Neural cell (in vitro differentiated cells): Measurements from ENCODE around the gene LUZP1. TPM values are rescaled to one million over a fixed set of nuclear protein-coding genes. Genes with fewer than 3 reads are reported as not detected.

Source experiments
- H2AFZ ChIP-seq: fragments of 200-600, 300-800 bp; sonication (generic), shearing (Covaris generic); 2 replicates; pipeline ENCODE4 v1.6.0; 2014; ENCODE audit warnings: low read depth, mild to moderate bottlenecking, antibody characterized with exemption, low read length, moderate library complexity
- H3F3A ChIP-seq: fragments of 200-600 bp; shearing (Covaris generic); 2 replicates; pipeline ENCODE4 v1.6.1; 2016; ENCODE audit warnings: mild to moderate bottlenecking, moderate library complexity, mixed read lengths, antibody characterized with exemption, low read length; ENCODE audit not compliant: insufficient read depth, poor library complexity, severe bottlenecking
- H3K27ac ChIP-seq: fragments of 200-600, 300-800 bp; sonication (generic), shearing (Covaris generic); 2 replicates; pipeline ENCODE4 v1.5.1; 2014; ENCODE audit warnings: mild to moderate bottlenecking, low read length, moderate library complexity
- H3K27me3 ChIP-seq: fragments of 300-800, 200-600 bp; sonication (generic), shearing (Covaris generic); 2 replicates; pipeline ENCODE4 v1.6.0; 2014; ENCODE audit warnings: mild to moderate bottlenecking, low read depth, low read length, moderate library complexity; ENCODE audit not compliant: insufficient read depth
- H3K36me3 ChIP-seq: fragments of 300-800, 200-600 bp; sonication (generic), shearing (Covaris generic); 2 replicates; pipeline ENCODE4 v1.5.1; 2014; ENCODE audit warnings: mild to moderate bottlenecking, antibody characterized with exemption, low read length, moderate library complexity; ENCODE audit not compliant: insufficient read depth
- H3K4me2 ChIP-seq: fragments of 300-800, 200-600 bp; sonication (generic), shearing (Covaris generic); 2 replicates; pipeline ENCODE4 v1.6.0; 2014; ENCODE audit warnings: mild to moderate bottlenecking, low read length
- H3K4me3 ChIP-seq: fragments of 300-800, 200-600 bp; sonication (generic), shearing (Covaris generic); 2 replicates; pipeline ENCODE4 v1.5.1; 2014; ENCODE audit warnings: mild to moderate bottlenecking, low read length, moderate library complexity
- H3K79me2 ChIP-seq: fragments of 200-600 bp; shearing (Covaris generic); replicated peaks from 2 replicates; pipeline ENCODE4 v1.6.0; 2014; ENCODE audit warnings: mild to moderate bottlenecking, low read length, moderate library complexity; ENCODE audit not compliant: insufficient read depth
- H3K9ac ChIP-seq: fragments of 300-800, 200-600 bp; sonication (generic), shearing (Covaris generic); 2 replicates; pipeline ENCODE4 v1.6.1; 2016; ENCODE audit warnings: mild to moderate bottlenecking, low read length, mixed read lengths
- H3K9me2 ChIP-seq: fragments of 200-600 bp; shearing (Covaris generic); 2 replicates; pipeline ENCODE4 v1.6.1; 2016; ENCODE audit warnings: mild to moderate bottlenecking, low read length, mixed read lengths; ENCODE audit not compliant: insufficient read depth
- H3K9me3 ChIP-seq: fragments of 200-600, 300-800 bp; sonication (generic), shearing (Covaris generic); 2 replicates; pipeline ENCODE4 v1.6.1; 2016; ENCODE audit warnings: mild to moderate bottlenecking, mixed run types, low read length, moderate library complexity, mixed read lengths
- H4K20me1 ChIP-seq: fragments of 200-600 bp; shearing (Covaris generic); 2 replicates; pipeline ENCODE4 v1.6.1; 2016; ENCODE audit warnings: mild to moderate bottlenecking, mixed run types; ENCODE audit not compliant: insufficient read depth
- CTCF ChIP-seq: fragments of 450-650 bp; IDR thresholded peaks from 2 replicates; pipeline ENCODE4 v1.5.1; 2014; ENCODE audit warnings: antibody characterized with exemption, mild to moderate bottlenecking, moderate library complexity; ENCODE audit not compliant: poor library complexity, severe bottlenecking
- EP300 ChIP-seq: fragments of 450-650 bp; conservative IDR thresholded peaks from 2 replicates; pipeline ENCODE4 v1.6.1; 2014; ENCODE audit warnings: antibody characterized with exemption, mild to moderate bottlenecking, moderate library complexity; ENCODE audit not compliant: poor library complexity, severe bottlenecking
- EZH2 ChIP-seq: fragments of 200-600, 300-800 bp; shearing (Covaris generic), sonication (generic); IDR thresholded peaks from 2 replicates; pipeline ENCODE4 v1.6.1; 2014; ENCODE audit warnings: antibody characterized with exemption, low read length, borderline replicate concordance, mild to moderate bottlenecking; ENCODE audit not compliant: insufficient read depth, poor library complexity, severe bottlenecking
- MXI1 ChIP-seq: fragments of 450-650 bp; conservative IDR thresholded peaks from 2 replicates; pipeline ENCODE4 v1.6.1; 2014; ENCODE audit warnings: antibody characterized with exemption, mild to moderate bottlenecking; ENCODE audit not compliant: poor library complexity, severe bottlenecking
- POLR2AphosphoS5 ChIP-seq: IDR thresholded peaks from 2 replicates; pipeline ENCODE4 v1.6.1; 2012
- RAD21 ChIP-seq: fragments of 450-650 bp; conservative IDR thresholded peaks from 2 replicates; pipeline ENCODE4 v1.6.1; 2014; ENCODE audit warnings: antibody characterized with exemption, mild to moderate bottlenecking, moderate library complexity
- SMC3 ChIP-seq: fragments of 450-650 bp; conservative IDR thresholded peaks from 2 replicates; pipeline ENCODE4 v1.6.1; 2014; ENCODE audit warnings: antibody characterized with exemption, mild to moderate bottlenecking, moderate library complexity; ENCODE audit not compliant: poor library complexity
- TAF1 ChIP-seq: IDR thresholded peaks from 2 replicates; pipeline ENCODE4 v1.6.1; 2012; ENCODE audit warnings: low read depth
- polyA plus RNA-seq: library from polyadenylated mRNA; depleted of rRNA; stranded (reverse); fragments of >200 nt; gene quantifications from 2 replicates; pipeline ENCODE4 v1.2.3, GENCODE V29; 2014
- TF ChIP-seq, protein P1 (sequence below): IDR thresholded peaks from 2 replicates; pipeline ENCODE4 v1.6.1; 2012; ENCODE audit warnings: borderline replicate concordance

Gene LUZP1
- polyA plus RNA-seq, 1 donor from 2014 or later = 2.3 TPM

DNA sequence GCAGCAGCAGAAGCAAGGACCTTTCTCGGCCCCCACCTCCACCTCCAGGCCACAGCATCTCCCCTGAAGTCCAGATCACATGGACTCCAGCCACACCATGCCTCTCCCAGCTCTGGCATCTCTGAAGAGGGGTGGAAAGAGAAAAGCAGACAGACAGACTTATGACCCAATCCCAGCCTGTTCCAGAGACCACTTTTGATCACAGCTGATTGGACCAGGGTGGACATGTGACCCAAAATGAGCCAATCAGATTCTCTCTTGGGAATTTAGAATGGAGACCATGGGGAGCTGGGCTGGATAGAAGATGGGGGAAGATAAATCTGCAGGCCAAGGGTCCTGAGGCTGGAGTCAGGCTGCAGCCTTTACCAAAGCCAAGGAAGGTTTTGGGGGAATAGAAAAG is 32.2 kb upstream of the LUZP1 start:
- Histone ChIP-seq H4K20me1 (no peaks in the 10 kb centered on the region), H3K79me2 (no peaks in the 10 kb centered on the region), H3K9ac (no peak overlapping the region), H3K9me3 (no peaks in the 10 kb centered on the region), H3K27me3 (no peaks in the 10 kb centered on the region), H3K4me3 (no peak overlapping the region), H3K36me3 (no peaks in the 10 kb centered on the region), H2AFZ (no peak overlapping the region), H3K9me2 (no peaks in the 10 kb centered on the region), H3F3A (no peaks in the 10 kb centered on the region), H3K27ac (no peak overlapping the region), H3K4me2 (no peak overlapping the region)
- TF ChIP-seq MXI1 (no peak), TAF1 (no peak), POLR2AphosphoS5 (no peak), CTCF (no peak), EZH2 (no peak), EP300 (no peak), SMC3 (no peak), RAD21 (no peak)
- TF ChIP-seq, protein P1, sequence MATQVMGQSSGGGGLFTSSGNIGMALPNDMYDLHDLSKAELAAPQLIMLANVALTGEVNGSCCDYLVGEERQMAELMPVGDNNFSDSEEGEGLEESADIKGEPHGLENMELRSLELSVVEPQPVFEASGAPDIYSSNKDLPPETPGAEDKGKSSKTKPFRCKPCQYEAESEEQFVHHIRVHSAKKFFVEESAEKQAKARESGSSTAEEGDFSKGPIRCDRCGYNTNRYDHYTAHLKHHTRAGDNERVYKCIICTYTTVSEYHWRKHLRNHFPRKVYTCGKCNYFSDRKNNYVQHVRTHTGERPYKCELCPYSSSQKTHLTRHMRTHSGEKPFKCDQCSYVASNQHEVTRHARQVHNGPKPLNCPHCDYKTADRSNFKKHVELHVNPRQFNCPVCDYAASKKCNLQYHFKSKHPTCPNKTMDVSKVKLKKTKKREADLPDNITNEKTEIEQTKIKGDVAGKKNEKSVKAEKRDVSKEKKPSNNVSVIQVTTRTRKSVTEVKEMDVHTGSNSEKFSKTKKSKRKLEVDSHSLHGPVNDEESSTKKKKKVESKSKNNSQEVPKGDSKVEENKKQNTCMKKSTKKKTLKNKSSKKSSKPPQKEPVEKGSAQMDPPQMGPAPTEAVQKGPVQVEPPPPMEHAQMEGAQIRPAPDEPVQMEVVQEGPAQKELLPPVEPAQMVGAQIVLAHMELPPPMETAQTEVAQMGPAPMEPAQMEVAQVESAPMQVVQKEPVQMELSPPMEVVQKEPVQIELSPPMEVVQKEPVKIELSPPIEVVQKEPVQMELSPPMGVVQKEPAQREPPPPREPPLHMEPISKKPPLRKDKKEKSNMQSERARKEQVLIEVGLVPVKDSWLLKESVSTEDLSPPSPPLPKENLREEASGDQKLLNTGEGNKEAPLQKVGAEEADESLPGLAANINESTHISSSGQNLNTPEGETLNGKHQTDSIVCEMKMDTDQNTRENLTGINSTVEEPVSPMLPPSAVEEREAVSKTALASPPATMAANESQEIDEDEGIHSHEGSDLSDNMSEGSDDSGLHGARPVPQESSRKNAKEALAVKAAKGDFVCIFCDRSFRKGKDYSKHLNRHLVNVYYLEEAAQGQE = no peak

- H3K9ac ChIP-seq = no peak overlapping the region
- no peaks in the 10 kb centered on the region for H3K36me3 ChIP-seq
- no peak overlapping the region for H3K4me3 ChIP-seq
- no peak overlapping the region for H3K4me2 ChIP-seq
- TF ChIP-seq SMC3 (no peak), CTCF (no peak), POLR2AphosphoS5 (no peak), EP300 (no peak), TAF1 (no peak)
- H3K9me2 ChIP-seq = no peaks in the 10 kb centered on the region
- H3F3A ChIP-seq = no peaks in the 10 kb centered on the region
- no peaks in the 10 kb centered on the region for H4K20me1 ChIP-seq
- H3K79me2 ChIP-seq = no peaks in the 10 kb centered on the region
- no peak overlapping the region for H2AFZ ChIP-seq
- H3K27me3 ChIP-seq = no peaks in the 10 kb centered on the region
- H3K27ac ChIP-seq = no peak overlapping the region
- no peaks in the 10 kb centered on the region for H3K9me3 ChIP-seq
These were observed 29.7 kb upstream of the LUZP1 start for GRCh38 chr1:23198373-23198772.
